MV-4-11 (cell line): ENCODE measurements around the gene THADA.

ENCODE experiments used
- DNase-seq: peaks from one replicate; lab custom pipeline; 2025; lab: John Stamatoyannopoulos, UW

The THADA gene

DNA sequence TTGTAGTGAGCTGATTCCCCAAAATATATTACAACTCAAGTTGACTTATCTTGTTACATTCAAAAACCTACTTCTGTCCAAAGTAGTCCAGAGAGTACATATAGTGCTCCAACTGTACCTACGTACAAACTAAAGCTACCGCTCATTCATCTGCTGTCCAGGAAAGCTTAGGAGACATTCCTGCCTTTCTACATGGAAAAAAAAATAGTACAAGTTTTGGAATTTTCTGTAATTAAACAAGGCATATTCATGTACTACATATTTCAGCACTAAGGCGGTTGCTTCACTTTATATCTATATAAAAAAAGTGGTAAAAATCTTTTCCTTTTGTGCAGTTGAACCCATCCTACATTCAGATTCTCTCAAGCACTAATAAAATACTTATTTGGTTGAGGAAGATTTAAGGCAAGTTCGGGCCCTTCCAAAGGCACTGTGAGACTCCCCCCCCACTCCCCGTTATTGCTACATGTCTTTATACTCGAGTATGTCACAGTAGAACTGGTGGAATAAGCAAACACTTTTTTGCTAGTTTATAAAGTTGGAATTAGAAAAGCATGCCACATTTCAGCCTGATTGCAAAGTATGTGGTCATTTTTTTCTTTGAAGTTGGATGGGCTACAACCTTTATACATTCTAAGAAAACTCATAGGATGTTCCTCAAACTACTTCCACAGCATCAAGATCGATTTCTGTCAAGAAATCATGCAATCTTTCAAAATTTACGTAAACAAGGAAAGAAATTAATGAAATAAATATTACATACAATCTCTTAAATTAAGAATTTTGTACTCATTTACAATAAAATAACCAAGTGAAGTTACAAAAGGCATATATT lies 373.1 kb downstream of the THADA start:
- DNase-seq, result no peak

DNA sequence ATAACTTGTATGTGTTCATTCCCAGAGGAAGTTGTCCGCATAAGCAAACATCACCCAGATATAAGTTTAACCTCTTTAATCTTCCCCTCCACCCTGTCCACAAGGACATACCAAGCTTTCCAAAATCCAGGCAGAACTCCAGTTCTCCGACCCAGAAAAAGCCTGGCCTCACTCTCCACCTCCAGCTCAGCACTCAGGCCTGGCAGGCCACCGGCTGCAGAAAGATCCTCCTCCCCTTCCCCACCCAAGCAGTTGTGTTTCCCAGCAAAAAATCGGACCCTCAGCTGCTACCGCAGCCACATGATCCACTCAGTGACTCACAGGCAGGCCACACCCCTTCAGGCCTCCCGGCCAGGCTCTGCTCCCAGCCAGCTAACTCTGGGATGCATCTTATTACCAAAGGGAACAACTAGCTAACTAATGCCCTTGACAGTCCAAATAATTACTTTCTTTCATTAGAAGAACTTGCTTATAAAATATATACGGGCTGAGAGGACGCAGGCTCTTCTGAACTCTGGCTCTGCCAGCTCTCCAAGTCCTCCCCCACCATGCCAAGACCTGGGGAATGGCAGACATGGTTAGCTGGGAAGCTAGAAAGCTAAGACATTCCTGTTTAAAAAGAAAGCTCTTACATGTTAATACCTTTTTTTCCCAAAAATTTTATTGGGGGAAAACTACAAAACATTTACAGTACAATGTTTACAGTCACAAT lies 373.9 kb downstream of the THADA start:
- DNase-seq, result peak; percentile 90

DNA sequence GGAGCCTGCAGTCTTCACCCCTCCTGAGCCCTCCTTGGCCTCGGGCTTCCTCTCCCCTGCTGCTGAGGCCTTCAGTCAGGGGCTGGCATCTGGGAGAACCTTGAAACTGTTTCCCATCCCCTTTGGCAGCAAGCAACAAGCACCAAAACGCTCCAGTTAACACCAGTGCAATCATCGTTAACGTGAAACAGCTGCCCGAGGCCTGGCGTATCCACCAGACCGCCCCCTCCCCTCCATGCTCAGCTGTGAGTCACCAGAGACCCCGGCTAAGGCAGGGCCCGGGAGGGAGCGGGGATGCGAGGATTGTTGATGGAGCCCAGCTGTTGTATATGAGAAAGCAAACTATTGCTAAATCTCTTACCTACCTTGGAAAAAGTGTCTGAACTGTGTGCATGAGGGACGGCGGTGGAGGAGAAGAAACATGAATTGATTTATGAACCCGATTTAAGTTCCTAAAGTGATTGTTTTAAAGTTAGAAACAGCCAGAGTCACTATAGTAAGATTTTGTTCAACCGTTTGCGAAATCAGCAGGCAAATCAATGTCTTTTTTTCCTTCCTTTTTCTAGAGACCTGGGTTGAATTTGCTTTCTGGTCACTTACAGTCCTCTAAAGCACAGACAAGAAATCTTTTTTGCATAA lies 374.6 kb downstream of the THADA start:
- peak; percentile 93 for DNase-seq

DNA sequence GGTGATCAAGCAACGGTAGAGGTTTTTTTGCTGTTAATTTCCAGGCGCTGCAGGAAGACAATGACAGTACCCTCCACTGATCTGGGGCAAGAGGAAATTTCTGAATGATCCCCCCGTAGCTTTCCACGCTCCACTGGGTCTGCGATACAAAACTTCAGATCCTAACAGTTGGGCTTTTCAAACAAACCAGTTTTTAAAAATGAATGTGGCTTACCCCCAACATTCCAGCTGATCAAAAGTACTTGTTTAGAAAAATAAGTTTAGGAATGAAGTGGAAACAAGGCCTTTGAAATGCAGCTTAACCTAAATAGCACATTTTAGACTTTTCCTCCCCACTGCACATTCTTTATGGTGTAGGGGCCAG lies 375.1 kb downstream of the THADA start:
- DNase-seq, result no peak

DNA sequence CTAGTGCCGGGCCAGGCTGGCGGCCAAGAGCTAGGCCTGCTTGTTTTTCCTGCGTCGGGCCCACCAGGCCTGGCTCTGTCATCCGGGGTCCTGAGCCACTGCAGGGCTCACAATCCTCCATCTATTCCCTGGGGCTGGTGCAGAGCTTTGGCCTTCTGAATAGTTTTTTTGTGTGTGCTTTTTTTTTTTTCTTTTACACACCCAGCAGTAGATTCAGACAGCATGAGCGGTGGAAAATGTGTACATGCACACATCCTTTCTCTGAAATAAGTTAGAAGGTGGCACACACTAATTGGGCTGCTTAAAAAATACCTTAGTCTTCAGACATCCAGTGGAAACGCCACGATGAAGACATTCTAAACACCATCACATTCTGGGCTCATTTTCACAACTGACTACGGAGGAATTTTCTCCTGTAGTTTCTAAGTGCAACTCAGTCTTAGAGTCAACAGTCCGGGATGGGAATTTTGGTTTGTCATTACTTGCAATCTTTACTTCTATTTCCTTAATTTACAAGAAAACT lies 375.5 kb downstream of the THADA start:
- DNase-seq, result no peak

DNA sequence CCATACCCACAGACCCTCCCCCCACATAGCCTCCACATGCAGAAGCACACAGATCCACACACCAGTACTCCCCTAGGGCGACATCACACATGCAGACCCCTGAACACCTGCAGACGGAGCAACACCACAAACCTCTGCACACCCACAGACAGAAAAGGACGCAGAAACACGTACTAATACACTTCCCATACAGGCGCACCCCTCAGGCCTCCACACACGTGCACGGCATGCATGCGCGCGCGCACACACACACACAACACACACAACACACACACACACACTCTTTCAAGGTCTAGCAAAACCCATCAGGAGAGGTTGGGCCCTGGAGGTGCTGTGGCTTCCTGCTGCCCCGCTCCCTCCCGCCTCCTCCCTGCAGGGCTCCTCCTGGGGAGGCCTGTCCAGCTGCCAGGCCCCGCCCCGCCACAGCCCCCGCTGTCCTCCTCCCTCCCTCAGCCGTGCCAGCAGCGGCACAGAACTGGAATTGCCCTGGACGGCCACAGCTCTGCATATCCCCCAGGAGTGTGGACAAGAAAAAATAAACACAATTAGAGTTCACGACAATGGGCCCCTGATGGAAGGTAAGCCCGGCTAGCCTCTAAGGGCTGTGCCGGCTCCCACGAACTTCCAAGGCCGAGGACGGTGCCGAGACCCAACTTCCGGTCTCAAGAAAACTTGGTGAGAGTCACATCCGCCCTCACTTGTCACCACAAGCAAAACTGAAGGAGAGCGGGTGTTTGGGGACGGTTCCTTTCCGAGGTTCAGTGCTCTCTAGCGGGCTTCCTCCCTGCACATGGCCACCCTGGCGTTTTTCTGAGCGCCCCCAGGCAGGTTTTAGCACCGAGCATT lies 376.2 kb downstream of the THADA start:
- DNase-seq, result peak; percentile 95

DNA sequence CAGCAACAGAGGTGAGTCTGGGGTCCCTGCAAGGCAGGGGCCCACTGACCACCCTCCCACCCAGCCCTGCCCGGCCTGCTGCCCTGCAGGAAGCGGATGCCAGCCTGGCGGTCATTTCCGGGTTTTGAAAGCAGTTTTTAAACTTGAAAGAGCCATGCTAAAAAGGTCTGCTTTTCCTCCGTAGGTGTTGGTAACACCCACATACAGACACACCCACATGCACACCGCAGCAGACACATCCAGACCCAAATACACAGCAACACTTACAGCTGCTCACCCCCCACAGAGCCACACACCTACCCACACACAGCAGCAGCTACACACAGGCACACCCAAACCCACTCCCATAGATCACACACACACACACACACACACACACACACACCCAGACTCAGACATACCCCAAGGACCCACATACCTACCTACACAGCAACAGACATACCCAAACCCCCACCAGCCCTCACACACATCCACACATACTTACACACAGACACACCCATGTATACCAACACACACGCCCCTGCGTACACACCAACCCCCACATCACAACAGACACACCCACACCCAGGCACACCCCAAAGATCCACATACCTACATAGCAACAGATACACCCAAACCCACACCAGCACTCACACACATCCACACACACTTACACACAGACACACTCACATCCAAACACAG lies 377.0 kb downstream of the THADA start:
- peak; percentile 76 for DNase-seq

DNA sequence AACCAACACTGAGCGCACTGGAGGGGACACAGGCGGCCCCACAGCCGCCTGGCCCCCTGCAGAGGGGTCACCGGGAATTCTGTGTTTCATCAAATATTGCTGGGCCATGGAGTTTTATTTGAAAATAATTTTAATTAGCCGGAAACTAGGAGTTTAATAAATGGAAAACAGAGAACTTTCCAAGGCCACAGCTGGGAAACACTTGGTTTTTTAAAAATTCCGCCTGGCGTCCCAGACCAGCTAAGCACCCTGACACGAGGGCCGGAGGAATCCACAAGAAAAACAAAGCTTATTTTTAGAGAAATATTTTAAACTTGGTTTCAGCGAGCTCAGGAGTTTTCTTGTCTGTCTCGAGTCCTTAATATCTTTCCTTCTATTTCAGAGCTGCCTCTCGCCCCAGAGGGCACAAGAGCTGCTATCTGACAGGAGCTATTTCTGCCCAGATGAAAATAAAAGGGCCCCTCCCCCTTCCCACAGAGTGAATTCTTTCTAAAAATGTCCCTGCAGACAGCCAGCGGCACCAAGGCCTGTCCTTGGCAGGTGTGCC lies 377.6 kb downstream of the THADA start:
- DNase-seq, result peak; percentile 76

DNA sequence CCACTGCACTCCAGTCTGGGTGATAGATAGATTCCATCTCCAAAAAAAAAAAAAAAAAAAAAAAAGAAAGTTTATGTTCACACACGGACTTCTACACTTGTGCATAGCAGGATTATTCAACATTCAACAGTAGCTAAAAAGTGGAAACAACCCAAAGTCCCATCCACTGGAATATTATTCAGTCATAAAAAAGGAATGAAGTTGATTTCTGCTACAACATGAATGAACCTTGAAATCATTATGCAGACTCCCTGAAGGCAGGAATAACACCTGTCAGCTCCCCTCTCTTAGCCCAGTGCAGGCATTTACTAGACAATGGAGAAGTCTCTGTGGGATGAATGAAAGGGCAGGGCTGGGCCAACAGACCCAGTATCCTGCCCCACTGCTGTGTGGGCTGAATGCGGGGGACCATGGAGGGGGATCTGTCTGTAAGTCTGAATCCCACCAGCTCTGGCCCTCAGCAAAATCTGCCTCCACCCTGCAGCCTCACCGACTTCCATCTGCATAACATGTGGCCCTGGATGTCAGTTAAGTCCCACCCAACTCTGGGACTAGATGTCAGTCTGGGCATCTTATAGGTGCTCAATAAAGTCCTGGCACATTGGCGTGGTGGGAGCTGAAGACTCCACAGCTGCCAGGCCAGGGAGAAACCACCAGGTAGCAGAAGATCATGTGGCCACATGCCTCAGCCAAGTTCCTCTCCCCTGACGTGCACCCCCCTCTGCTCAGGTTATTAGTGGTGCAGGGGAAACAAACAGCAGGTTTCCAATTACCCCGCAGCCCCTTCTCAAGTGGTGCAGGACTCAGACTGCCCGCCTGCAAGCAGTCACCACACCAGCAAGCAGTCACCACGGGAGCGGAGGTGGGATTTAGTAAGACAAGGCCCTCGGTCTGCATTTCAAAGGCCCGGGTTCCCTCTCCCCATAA lies 378.3 kb downstream of the THADA start:
- DNase-seq, result no peak

DNA sequence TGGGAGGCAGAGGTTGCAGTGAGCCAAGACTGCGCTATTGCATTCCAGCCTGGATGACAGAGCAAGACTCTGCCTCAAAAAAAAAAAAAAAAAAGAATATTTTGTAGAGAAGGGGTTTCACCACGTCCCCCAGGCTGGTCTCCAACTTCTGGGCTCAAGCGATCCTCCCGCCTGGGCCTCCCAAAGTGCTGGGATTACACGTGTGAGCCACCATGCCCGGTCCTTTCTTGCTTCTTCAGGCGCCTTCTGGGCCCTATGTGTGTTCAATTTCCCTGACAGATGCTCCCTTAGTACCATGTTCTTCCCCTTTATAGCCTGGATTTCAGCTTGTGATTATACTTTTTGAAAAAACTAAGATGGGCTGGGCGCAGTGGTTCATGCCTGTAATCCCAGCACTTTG lies 379.2 kb downstream of the THADA start:
- no peak for DNase-seq

DNA sequence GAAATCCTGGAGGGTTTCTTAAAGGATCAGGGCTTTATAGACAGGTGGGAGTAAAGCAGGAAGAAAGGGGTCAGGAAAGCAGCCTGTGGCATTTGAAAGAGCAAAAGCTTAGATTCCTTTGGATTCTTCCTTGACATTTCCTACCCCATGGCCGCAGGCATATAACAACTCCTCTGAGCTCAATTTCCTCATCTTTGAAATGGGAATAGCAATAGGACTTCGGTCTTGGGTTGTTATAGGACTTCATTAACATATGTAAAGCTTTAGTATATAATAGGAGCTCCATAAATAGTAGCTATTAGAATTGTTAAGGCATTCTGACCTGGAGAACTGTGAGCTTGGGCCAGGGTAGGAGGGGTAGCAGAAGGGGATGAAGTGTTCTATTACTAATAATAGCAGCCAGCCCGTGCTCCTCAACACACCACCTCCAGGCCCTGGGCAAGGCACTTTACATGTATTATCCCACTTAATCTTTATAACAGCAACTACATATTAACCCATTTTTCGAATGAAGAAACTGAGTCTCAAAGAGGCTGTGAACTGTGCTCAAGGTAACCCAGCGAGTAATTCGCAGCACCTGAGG lies 380.1 kb downstream of the THADA start:
- no peak for DNase-seq

DNA sequence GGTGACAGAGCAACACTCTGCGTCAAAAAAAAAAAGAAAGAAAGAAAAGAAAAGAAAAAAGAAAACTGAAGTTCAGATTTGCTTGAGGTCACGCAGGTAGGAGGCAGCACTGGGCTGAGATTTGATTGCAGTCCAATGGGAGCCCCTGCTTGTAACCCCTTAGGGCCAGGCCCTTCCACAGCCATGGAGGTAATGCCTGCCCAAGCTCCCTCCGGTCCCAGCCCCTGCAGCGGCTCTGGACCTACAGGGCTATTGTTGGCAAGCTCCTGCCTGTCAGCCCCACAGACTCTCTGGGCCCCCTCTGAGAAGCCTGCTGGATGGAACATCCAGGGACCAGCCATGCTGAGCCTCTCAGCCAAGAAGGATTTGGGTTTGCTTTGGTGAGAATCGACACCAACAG lies 381.6 kb downstream of the THADA start:
- DNase-seq, result no peak

DNA sequence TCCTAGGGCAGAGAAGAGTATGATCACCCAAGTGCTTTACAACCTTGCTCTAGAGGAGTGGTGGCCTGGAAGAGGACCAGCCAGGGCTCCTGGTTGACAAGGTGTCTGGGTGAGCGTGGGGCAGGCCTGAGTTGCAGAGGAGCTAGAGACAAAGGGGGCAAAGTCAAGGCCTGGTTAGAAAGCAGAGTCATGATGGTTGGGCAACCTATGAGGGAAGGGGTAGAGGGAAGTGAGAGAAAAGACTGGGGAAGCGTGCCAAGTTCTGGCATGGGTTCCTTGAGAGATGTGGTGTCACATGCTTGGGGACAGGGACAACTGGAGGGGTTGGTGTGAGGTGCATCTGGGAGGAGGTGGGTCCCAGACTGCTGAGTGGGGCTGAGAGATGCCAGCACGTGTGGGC lies 382.9 kb downstream of the THADA start:
- DNase-seq, result peak; percentile 99

DNA sequence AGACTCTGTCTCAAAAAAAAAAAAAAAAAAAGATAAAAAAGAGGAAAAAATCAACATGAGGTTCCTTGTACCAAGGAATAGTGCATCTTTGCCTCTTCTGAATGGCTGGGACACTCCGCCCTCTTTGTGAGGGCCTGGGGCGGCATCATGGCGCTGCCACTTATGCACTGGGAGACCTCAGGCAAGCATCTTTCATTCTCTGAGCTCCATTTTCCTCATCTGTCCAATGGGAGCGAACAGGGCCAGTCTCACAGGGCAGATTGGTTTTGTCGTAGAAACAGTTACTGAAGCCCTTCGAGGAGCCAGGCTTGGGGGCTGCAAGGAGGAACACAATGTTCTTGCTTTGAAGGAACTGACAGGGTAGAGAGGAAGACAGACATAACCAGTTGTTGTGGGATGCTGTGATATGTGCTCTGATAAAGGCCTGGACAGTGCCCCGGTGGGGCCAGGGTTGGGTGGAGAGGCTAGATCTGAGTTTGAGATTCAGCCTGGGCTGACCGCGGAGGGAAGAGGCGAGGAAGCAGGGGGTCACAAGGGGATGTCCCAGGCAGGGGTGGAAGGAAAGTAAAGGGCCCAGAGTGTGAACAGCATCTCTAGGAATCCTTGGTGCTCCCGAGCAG lies 383.5 kb downstream of the THADA start:
- DNase-seq, result no peak

DNA sequence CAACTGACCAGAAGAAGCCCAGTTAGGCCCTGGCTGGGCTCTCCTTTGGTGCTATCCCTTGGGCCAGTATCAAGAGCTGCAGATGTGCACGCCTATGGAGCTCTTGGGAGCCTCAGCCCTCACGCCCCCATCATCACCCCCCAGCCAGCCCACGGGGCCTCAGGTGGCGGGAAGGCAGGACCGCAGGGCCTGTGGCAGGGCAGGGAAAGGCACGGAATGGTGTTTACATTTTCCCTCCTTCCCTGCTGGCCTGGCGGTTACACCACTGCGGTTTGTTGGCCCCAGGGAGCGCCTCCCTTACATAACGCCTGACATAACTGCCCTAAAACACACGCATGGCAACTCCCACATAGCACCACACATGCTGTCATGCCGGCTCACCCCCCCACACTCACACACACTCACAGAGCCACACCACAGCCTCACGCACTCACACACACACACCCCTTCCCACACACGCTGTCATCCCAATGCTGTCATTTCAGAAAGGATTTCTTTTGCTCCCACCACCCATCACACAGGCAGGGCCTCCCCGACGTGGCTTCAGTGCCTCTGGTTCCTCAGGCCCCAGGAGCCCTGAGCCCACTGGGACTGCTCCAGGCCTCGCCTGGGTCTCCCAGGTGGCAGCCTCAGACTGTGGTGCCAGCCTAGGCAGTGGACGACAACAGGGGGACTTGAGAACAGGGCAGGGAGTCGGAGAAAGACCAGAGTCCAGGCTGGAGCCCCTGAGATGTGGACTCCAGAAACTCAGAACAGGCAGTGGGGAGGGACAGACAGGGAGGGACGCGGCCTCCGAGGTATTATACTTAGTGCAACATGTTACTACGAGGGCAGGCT lies 385.2 kb downstream of the THADA start:
- DNase-seq, result peak; percentile 99

DNA sequence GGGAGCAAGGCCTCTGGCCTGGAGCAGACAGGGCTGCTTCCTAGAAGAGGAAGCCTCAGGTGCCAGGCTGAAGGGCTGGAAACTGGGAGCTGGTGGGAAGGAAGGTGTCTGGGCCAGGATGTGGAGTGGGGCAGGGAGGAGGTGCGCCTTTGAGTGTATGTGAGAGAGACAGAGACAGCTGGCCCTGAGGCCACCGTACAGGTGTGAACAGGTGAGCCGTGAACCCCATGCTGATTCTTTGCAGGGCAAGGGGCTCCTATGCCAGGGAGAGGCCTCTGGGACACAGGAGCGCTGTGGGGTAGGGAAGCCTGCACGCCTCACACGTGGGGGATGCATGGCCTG lies 385.7 kb downstream of the THADA start:
- DNase-seq, result no peak

DNA sequence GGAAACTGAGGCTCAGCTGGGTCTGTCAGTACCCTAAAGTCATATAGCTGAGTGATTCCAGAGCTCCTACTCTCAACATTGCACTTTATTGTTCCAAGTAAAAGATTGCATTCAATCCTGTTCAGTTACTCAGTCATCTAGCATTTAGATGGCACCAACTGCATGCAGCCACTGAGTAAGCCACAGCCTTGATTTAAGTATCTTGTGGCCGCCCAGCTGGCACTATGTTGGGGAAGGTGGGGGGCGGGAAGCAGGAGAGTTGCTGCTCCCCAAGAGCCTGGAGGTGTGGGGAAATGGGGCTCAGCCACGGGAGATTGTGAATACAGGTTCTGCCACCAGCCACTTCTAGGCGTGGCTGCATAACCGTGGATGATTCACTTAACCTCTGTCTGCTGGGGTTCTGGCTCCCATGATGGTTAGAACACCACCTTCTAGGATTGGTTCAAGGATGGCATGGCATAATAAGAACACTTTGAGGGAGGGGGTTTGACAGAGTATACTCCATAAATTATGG lies 386.6 kb downstream of the THADA start:
- no peak for DNase-seq
